Measurements from ENCODE around the gene PODN. TPM values are rescaled to one million over a fixed set of nuclear protein-coding genes. Genes with fewer than 3 reads are reported as not detected.

Gene PODN
- total RNA-seq, 2 donors from 2014 or later: not detected

DNA sequence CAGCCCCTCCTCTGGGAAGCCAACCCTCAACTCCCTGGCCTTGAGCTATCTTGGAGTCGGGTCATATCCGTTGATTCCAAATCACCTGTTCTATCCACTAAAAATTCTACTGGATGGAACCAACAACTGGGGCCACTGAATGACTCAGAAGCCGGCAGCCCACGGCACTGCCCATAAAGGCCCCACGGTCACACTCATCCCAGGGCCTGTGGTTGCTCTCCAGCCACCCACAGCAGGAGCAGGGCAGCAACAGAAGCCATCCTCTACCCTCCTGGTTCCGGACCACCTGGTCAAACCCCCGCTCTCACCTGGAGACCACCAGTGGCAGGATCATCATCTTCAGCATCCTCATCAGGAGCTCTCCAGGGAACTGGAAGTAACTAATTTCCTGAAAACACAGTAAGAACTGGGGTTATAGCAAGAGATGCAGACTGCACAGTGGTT, 72.1 kb downstream of the PODN start:
- Mint-ChIP-seq H3K27ac (no peak overlapping the region), H3K4me1 (peaks cover 3% of the 10 kb centered on the region)
- no peak for ATAC-seq

More for the DNA sequence above, 72.1 kb downstream of the PODN start:
- no peaks in the 10 kb centered on the region for H3K27me3 Mint-ChIP-seq
- no peaks in the 10 kb centered on the region for H3K9me3 ChIP-seq (ENCODE audit: control insufficient read depth, low read length, poor library complexity, severe bottlenecking)
- no peak overlapping the region for H3K4me3 Mint-ChIP-seq
- no peaks in the 10 kb centered on the region for H3K36me3 Mint-ChIP-seq (ENCODE audit: low read depth)
- no peak for DNase-seq

Other genes starting within 250 kb of the PODN start
- under 1 TPM in 1 of 2 donors, not detected in 1; 0.20 TPM for gene ZYG11A, start 219.5 kb upstream of the PODN start, total RNA-seq
- gene ECHDC2, start 140.5 kb upstream of the PODN start, total RNA-seq: 100 to 1,000 TPM; 134 to 140 TPM
- gene SCP2, start 134.9 kb upstream of the PODN start, total RNA-seq: 10 to 100 TPM; 55.2 to 60.6 TPM
- gene SLC1A7, start 80.4 kb downstream of the PODN start, total RNA-seq: not detected
- 1 to 10 TPM; 9.2 to 9.5 TPM for gene CPT2, start 134.6 kb downstream of the PODN start, total RNA-seq
- 10 to 100 TPM; 28.7 to 38.6 TPM for gene CZIB, start 158.4 kb downstream of the PODN start, total RNA-seq
- 10 to 100 TPM; 49.3 to 57.6 TPM for gene MAGOH, start 176.3 kb downstream of the PODN start, total RNA-seq

Measured in T-helper 17 cell (primary cell).